Measurements from ENCODE around the gene KLRC2. TPM values are rescaled to one million over a fixed set of nuclear protein-coding genes. Genes with fewer than 3 reads are reported as not detected.
"Not testable (repeated sequence)": the region's sequence is repeated elsewhere in the genome, so short reads cannot be mapped to it uniquely, and the experiment has no call there.

KLRC2 gene
- total and polyA plus RNA-seq, 2 donors, result 0.20 to 0.37 TPM

DNA sequence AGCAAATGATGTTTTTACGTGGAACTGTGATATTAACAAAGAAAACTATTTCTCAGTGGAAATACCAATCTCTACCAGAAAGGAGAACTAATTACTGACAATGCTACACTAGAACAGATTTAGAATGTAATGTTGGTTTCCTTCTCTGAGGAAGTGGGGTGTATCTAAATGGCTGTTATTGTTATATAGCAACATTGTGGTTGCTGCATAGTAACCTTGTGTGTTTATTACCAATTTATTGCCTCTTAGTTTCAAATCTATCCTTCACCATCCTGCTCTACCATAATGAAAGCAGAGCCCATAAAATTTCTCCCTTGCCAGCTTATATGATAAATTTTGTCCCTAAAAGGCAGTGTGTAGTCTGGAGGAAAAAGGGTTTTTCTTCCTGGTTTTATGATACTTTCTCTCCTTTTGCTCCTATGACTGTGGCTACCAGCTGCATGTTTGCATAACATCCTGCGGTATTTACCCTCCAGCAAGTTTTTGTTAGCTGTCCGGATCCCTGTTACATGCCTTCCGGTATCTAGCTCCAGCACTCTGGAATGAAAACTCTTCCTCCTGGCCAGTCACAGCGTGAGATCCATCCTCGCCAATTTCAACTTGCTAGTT, 40.3 kb downstream of the KLRC2 start:
- Histone ChIP-seq H3K4me3 (ENCODE audit: low read depth, low read length) (no peak overlapping the region), H3K27ac (ENCODE audit: low read depth) (peak overlapping the region; percentile 10), H3K4me1 (ENCODE audit: insufficient read depth) (no peaks in the 10 kb centered on the region), H3K36me3 (ENCODE audit: insufficient read depth) (no peaks in the 10 kb centered on the region)
- WGBS, result 19% methylated on average over 6 of the region's 6 CpGs
- no peak for DNase-seq (ENCODE audit: extremely low spot score)

- not testable (repeated sequence) for H3K4me3 ChIP-seq (ENCODE audit: low read depth, low read length); H3K27ac ChIP-seq (ENCODE audit: low read depth); DNase-seq (ENCODE audit: extremely low spot score); H3K4me1 ChIP-seq (ENCODE audit: insufficient read depth); H3K36me3 ChIP-seq (ENCODE audit: insufficient read depth)
- WGBS, result 87% methylated on average over 11 of the region's 11 CpGs
Observed at GRCh38 chr12:10394531-10395152, 41.2 kb downstream of the KLRC2 start.

DNA sequence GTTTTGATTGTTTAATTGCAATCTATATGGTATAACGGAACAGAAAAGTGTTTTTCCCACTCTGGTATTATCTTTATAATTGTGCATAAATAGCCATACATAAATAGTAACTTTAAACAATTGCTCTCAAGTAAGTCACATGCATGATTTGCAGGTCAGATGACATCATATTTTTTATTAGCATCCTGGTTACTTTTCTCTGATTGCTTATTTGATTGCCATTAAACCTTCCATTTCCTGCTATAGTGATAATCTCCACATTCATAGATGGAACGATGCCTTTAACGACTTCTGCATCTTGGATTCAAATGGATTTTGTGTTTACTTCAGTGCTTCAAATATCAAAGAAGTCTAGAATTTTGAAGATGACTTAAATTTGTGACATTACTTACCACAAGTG, 42.5 kb downstream of the KLRC2 start:
- no peaks in the 10 kb centered on the region for H3K36me3 ChIP-seq (ENCODE audit: insufficient read depth)
- no peak overlapping the region for H3K4me3 ChIP-seq (ENCODE audit: low read depth, low read length)
- no peaks in the 10 kb centered on the region for H3K4me1 ChIP-seq (ENCODE audit: insufficient read depth)
- DNase-seq (ENCODE audit: extremely low spot score), result no peak
- WGBS, result 47% methylated on average over 3 of the region's 3 CpGs
- H3K27ac ChIP-seq (ENCODE audit: low read depth), result no peak overlapping the region

DNA sequence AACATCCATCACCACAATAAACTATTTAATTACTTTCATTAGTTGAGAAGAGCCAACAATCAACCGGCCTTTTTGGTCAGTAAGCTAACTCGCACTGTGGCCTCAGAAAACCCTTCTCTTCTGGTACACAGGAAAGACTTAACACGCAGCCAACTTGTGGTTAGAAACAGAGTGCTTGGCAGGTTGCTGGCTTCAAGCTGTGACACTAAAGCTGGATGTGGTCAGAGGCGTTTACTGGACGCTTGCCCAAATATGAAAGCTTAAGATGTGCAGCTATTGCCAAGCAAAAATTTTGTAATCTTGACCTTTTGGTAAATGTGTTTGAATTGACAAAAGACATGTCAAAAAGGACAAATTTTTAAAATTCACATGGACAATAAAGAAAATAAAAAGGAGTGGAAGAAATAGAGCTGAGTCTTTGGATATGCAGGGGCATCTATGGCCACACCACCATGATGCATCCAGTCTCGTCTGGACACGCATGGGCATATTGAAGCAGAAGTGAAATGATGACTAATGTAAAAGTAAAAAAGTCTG, 43.3 kb downstream of the KLRC2 start:
- Histone ChIP-seq H3K4me3 (ENCODE audit: low read depth, low read length) (no peak overlapping the region), H3K4me1 (ENCODE audit: insufficient read depth) (no peaks in the 10 kb centered on the region), H3K27ac (ENCODE audit: low read depth) (no peak overlapping the region), H3K36me3 (ENCODE audit: insufficient read depth) (no peaks in the 10 kb centered on the region)
- WGBS, result 27% methylated on average over 7 of the region's 7 CpGs
- no peak for DNase-seq (ENCODE audit: extremely low spot score)

GRCh38 chr12:10390991-10391390, 44.8 kb downstream of the KLRC2 start:
- H3K27ac ChIP-seq (ENCODE audit: low read depth); H3K4me3 ChIP-seq (ENCODE audit: low read depth, low read length); H3K36me3 ChIP-seq (ENCODE audit: insufficient read depth); H3K4me1 ChIP-seq (ENCODE audit: insufficient read depth); DNase-seq (ENCODE audit: extremely low spot score): not testable (repeated sequence)
- WGBS, result 94% methylated on average over 7 of the region's 7 CpGs

DNA sequence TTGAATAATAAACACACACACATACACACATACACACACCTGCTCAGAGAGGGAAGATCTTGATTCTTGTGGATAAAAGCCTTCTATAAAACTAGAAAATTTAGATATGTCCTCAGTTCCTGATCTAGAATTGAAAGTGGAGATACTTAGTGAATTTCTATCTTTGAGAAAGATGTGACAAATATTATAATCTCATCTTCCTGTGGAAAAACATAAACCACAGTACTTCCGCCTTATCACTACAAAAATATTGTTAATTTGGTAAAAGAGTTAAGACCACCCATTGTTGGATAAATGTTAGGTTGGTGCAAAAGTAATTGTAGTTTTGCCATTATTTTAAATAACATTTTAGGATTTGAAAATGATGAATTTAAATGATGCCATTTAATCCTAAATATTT, 45.9 kb downstream of the KLRC2 start, which contains the start of gene KLRK1:
Gene KLRK1 (minus strand): TSS at position 138 of the 400 bp plus-strand sequence. CDS start 1,231 bp downstream, outside the sequence.
- Histone ChIP-seq H3K4me3 (ENCODE audit: low read depth, low read length) (no peak within 1 kb of the TSS), H3K36me3 (ENCODE audit: insufficient read depth) (no peaks in the 10 kb centered on the region), H3K27ac (ENCODE audit: low read depth) (no peak within 1 kb of the TSS), H3K4me1 (ENCODE audit: insufficient read depth) (no peaks in the 10 kb centered on the region)
- no peak for DNase-seq (ENCODE audit: extremely low spot score)
- whole genome bisulfite sequencing, result 92% methylated on average over 1 of the region's 1 CpG

DNA sequence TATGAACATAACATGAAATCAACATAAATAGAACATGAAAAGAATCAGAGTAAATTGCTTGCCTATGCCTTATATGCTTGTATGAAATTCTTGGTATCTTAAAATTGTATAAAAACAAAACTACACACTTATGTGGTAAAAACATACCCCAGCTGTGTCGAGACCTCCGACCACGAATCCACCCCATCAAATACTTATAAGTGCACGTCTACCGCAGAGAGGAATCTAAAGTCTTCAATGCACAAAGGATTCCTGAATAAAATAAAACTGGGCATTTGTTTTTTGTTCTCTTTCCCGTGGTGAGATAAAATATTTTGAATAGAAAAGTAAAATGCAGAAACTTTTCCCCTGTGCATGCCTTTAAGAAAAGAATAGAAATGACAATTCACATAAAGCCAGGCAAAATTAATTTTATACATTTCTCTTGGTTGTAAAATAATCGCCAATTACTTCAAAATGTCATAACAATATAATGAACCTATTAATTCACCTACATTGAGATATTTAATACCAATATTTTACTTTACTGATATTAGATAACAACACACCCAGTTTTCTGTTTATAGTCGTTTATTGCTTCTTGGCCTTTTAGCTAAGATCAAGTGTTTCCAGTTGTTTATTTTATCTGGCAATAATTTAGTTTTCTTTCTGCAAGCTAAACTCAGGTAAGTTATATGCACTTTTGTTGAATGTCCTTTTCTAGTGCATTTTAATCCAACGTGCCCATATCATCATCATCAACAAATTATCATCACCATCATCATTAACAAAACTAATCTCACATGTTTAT, 47.0 kb downstream of the KLRC2 start:
- H3K4me1 ChIP-seq (ENCODE audit: insufficient read depth), result no peaks in the 10 kb centered on the region
- H3K27ac ChIP-seq (ENCODE audit: low read depth), result no peak overlapping the region
- no peak for DNase-seq (ENCODE audit: extremely low spot score)
- H3K36me3 ChIP-seq (ENCODE audit: insufficient read depth), result no peaks in the 10 kb centered on the region
- 67% methylated on average over 9 of the region's 9 CpGs for WGBS
- no peak overlapping the region for H3K4me3 ChIP-seq (ENCODE audit: low read depth, low read length)

GRCh38 chr12:10387498-10387897, 48.3 kb downstream of the KLRC2 start:
- WGBS, result 92% methylated on average over 6 of the region's 6 CpGs

DNA sequence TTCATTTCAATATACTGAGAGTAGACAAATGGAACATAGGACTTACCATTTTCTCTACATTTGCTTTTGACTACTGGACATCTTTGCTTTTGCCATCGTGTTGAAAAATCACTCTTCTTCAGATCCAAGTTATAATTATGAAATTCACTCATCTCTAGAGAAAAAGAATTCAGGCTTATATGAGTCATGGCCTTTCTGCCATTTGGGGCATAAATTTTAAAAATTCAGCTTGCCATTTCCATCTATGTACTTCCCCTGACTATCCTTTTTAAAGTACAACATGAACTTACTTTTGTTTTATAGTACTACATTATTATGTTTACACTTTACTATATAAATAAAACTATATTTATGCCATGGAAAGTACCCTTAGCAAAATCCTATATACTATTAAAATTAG, 49.0 kb downstream of the KLRC2 start:
- DNase-seq (ENCODE audit: extremely low spot score), result no peak
- WGBS, result 68% methylated on average over 1 of the region's 1 CpG
- Histone ChIP-seq H3K27ac (ENCODE audit: low read depth) (no peak overlapping the region), H3K36me3 (ENCODE audit: insufficient read depth) (no peaks in the 10 kb centered on the region), H3K4me3 (ENCODE audit: low read depth, low read length) (no peak overlapping the region), H3K4me1 (ENCODE audit: insufficient read depth) (no peaks in the 10 kb centered on the region)

More at GRCh38 chr12:10387498-10387897, 48.3 kb downstream of the KLRC2 start:
- H3K36me3 ChIP-seq (ENCODE audit: insufficient read depth); DNase-seq (ENCODE audit: extremely low spot score); H3K4me1 ChIP-seq (ENCODE audit: insufficient read depth); H3K27ac ChIP-seq (ENCODE audit: low read depth); H3K4me3 ChIP-seq (ENCODE audit: low read depth, low read length): not testable (repeated sequence)

GRCh38 chr12:10385166-10385613, 50.6 kb downstream of the KLRC2 start:
- H3K4me3 ChIP-seq (ENCODE audit: low read depth, low read length), result no peak overlapping the region
- no peaks in the 10 kb centered on the region for H3K4me1 ChIP-seq (ENCODE audit: insufficient read depth)
- H3K36me3 ChIP-seq (ENCODE audit: insufficient read depth), result no peaks in the 10 kb centered on the region
- WGBS, result 45% methylated on average over 2 of the region's 2 CpGs
- H3K27ac ChIP-seq (ENCODE audit: low read depth), result no peak overlapping the region
- no peak for DNase-seq (ENCODE audit: extremely low spot score)

DNA sequence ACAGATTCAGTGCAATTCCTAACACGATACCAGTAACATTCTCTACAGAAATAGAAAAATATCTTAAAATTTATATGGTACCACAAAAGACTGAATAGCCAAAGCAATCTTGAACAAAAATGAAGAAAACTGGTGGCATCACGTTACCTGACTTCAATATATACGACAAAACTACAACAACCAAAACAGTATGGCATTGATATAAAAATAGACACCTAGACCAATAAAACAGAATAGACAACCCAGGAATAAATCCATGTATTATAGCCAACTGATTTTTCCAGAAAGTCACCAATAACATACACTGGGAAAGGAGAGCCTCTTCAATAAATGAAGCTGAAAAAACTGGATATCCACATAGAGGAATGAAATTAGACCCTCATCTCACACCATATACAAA, 51.6 kb downstream of the KLRC2 start:
- H3K4me1 ChIP-seq (ENCODE audit: insufficient read depth), result no peaks in the 10 kb centered on the region
- H3K27ac ChIP-seq (ENCODE audit: low read depth), result no peak overlapping the region
- H3K36me3 ChIP-seq (ENCODE audit: insufficient read depth), result no peaks in the 10 kb centered on the region
- H3K4me3 ChIP-seq (ENCODE audit: low read depth, low read length), result no peak overlapping the region
- no peak for DNase-seq (ENCODE audit: extremely low spot score)
- 91% methylated on average over 3 of the region's 3 CpGs for whole genome bisulfite sequencing

- H3K4me1 ChIP-seq (ENCODE audit: insufficient read depth), result no peaks in the 10 kb centered on the region
- no peaks in the 10 kb centered on the region for H3K36me3 ChIP-seq (ENCODE audit: insufficient read depth)
- no peak for DNase-seq (ENCODE audit: extremely low spot score)
- peak overlapping the region; percentile 29 for H3K27ac ChIP-seq (ENCODE audit: low read depth)
- WGBS, result 91% methylated on average over 4 of the region's 4 CpGs
- no peak overlapping the region for H3K4me3 ChIP-seq (ENCODE audit: low read depth, low read length)
Observed at GRCh38 chr12:10381928-10382628, 53.7 kb downstream of the KLRC2 start.

Measured in urinary bladder (tissue), 4 donors.